ENCODE measurements around the gene B3GALT5.
"Not testable (repeated sequence)": the region's sequence is repeated elsewhere in the genome, so short reads cannot be mapped to it uniquely, and the experiment has no call there.

Gene B3GALT5

DNA sequence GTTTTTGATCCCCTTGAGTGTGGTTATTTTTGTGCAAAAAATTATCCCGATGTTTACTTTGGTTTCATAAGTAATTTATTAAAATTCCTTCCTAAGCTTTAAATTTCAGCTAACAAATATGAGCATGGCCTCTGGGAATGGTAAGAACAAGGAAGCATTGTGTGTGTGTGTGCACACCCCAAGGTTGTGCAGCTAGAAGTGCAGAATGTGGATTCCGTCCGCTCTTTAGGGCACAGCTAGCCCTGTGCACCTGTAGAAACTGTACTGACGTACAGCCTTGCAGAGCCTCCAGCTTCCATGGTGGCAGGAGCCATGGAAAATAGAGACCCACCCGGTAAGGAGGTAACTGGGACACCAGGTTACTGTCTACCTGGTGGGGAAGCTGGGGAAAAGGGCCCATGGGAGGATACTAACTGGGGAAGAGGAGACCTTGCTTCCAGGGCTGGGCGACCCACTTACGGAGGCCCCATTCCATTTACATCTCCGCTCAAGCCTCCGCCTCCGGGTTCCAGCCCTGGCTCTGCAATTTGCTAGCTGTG lies 54.7 kb downstream of the B3GALT5 start:
- no peak for DNase-seq (ENCODE audit: low read depth)

GRCh38 chr21:39668369-39668768 lies 55.6 kb downstream of the B3GALT5 start:
- DNase-seq (ENCODE audit: low read depth) = no peak

DNA sequence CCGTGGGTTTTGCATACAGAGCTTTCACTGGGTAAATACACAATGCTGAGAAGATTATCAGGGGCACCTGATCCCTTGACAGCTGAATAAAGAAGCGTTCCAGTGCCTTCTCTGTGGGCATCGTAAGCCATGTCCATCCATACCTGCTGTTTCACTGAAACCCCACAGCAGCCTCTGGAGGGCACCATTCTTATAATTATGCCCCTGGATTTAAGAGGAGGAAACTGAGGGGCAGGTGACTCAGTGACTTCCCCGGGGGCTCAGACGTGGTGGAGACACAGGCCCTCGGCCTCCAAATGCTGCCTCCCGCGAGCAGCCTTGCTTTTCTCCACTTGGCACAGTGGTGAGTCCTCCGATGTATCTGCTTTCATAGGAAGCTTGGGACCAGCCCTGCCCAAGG lies 56.7 kb downstream of the B3GALT5 start:
- DNase-seq (ENCODE audit: low read depth) = no peak

- no peak for DNase-seq (ENCODE audit: low read depth)
Measured at GRCh38 chr21:39669976-39670661, 57.4 kb downstream of the B3GALT5 start.

- DNase-seq (ENCODE audit: low read depth) = no peak
Measured at GRCh38 chr21:39670701-39671100, 58.0 kb downstream of the B3GALT5 start.

DNA sequence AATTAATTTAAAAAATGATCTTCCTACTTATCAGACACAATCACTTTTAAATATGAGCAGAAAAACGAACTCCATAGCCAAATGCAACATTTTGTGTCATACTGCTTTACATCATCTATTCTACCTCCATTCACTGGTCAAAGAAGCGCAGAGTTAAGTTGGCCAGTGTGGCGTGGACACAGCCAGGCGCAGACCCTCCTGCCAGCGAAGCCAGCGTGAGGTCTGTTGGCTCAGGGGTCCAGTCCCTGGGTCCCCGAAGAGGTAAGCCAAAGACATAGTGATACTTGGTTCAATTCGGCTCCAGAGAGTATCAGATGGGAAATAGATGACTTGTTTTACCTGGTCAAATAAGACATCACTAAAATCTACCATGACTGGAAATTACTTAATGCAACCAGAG lies 59.2 kb downstream of the B3GALT5 start:
- no peak for DNase-seq (ENCODE audit: low read depth)

DNA sequence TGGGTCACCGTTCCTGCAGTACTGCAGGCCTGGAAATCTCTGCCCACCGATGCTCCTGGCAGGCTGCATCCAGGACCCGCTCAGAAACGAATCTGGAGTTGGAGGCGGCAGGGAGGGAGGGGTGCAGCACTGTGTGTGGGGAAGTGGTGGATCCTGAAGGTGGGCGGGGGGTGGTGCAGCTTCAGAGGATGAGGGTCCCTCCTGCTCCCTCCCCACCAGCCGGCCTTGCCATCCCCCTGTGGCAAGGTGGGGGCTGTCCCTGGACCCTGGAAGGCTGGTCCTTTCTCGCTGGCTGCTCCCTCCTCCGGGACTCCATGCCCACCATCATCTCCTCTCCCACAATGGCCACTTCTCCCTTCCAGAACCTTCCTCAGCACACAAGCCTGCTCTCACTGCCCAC lies 60.4 kb downstream of the B3GALT5 start:
- DNase-seq (ENCODE audit: low read depth) = no peak

DNA sequence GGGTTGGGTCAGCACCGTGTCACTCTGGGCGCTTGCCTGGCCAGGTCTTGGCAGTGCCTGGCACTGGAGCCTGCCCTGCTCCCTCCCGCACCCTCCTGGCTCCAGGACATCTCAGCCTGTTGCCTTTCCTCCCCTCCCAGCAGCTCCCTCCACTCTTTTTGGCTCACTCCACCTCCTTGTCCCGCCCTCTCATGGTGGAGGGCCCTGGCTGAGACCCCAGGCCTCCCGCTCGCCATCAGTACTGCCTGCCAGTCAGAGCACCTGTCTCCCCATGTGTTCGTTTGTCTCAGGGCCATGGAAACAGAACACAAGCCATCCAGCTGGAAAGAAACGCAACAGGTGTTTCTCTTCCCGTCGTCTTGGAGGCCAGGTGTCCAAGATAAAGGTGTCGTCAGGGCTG lies 61.0 kb downstream of the B3GALT5 start:
- DNase-seq (ENCODE audit: low read depth) = no peak

GRCh38 chr21:39674801-39675200 lies 62.1 kb downstream of the B3GALT5 start:
- no peak for DNase-seq (ENCODE audit: low read depth)

DNA sequence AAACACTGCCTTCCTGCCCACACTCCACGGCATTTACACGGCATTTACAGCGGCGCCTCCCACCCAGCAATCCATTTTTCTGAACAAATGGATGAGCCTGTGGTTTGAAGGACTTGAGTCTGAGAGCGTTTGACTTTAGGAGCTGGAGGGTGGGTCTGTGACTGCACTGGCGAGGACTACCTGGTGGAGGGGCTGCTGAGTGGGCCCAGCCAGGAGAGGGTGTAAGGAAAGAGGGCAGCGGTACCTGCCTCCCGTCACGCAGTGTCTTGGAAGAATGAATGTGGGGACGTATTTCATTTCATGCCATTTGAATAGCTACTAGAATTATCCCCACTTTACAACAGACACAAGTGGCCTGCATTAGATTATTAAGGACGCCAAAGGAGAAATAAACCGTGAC lies 62.9 kb downstream of the B3GALT5 start:
- no peak for DNase-seq (ENCODE audit: low read depth)

GRCh38 chr21:39675993-39676661 lies 63.4 kb downstream of the B3GALT5 start:
- no peak for DNase-seq (ENCODE audit: low read depth)

- DNase-seq (ENCODE audit: low read depth) = no peak
Measured at GRCh38 chr21:39680216-39680615, 67.5 kb downstream of the B3GALT5 start.

- no peak for DNase-seq (ENCODE audit: low read depth)
Measured at GRCh38 chr21:39681257-39681656, 68.5 kb downstream of the B3GALT5 start.

GRCh38 chr21:39681845-39682244 lies 69.1 kb downstream of the B3GALT5 start:
- no peak for DNase-seq (ENCODE audit: low read depth)

GRCh38 chr21:39685236-39685635 lies 72.5 kb downstream of the B3GALT5 start:
- DNase-seq (ENCODE audit: low read depth) = no peak

DNA sequence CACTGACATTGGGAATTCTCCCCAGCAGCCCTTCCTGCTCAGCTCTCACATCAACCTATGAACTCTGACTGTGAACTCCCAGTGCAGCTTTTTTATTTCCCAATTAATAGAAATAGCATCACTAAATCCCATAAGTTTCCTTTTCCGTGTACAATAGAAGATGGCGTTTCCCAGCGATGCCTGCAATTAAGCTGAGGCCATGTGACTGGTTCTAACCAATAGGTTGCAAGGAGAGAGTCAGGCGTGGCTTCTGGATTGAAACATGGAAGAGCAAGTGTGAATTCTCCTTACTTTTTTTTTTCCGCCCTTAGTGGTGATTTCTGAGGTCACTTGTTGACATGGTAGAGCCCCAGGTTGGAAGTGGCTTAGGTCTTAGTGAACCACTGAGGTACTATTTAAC lies 73.3 kb downstream of the B3GALT5 start:
- no peak for DNase-seq (ENCODE audit: low read depth)

- DNase-seq (ENCODE audit: low read depth) = no peak
Measured at GRCh38 chr21:39686646-39687468, 74.1 kb downstream of the B3GALT5 start.

GRCh38 chr21:39688010-39688409 lies 75.3 kb downstream of the B3GALT5 start:
- DNase-seq (ENCODE audit: low read depth) = no peak

DNA sequence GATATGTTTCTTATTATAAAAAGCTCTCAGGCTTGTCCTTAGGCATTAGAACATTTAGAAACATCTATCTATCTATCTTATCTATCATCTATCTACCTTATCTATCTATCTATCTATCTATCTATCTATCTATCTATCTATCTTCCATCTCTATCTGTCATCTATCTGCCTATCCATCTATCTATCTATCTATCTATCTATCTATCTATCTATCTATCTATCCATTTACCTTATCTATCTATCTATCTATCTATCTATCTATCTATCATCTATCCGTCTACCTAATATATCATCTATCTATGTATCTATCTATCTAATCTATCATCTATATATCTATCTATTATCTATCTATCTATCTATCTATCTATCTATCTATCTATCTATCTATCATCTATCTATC lies 77.1 kb downstream of the B3GALT5 start:
- DNase-seq (ENCODE audit: low read depth) = not testable (repeated sequence)

- DNase-seq (ENCODE audit: low read depth) = no peak
Measured at GRCh38 chr21:39690454-39690853, 77.7 kb downstream of the B3GALT5 start.

GRCh38 chr21:39694750-39695149 lies 82.0 kb downstream of the B3GALT5 start:
- DNase-seq (ENCODE audit: low read depth) = no peak

DNA sequence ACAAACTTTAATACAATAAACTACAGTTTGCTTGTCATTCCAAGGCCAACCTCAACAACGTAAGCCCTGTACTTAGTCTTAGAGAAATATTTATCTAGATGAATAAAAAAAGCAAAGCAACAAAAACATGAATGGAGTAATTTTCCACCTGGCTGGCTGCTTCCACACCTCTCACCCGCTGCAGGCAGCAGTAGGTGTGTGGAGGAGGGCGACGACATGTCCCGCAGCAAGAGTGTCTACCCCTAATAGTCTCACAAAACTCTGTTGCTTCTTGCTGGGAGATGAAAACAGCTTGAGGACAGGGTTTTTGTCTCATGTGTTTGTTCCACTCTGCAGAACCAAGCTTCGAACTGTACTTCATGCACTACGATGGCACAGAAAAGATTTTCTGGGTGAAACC lies 83.5 kb downstream of the B3GALT5 start:
- DNase-seq (ENCODE audit: low read depth) = no peak

- DNase-seq (ENCODE audit: low read depth) = no peak
Measured at GRCh38 chr21:39696618-39697017, 83.9 kb downstream of the B3GALT5 start.
